Peyer's patch (tissue), 4 donors: ENCODE measurements around the gene RDH13. TPM values are rescaled to one million over a fixed set of nuclear protein-coding genes. Genes with fewer than 3 reads are reported as not detected.

ENCODE experiments used
- DNase-seq, 3 donors: peaks; one replicate each; pipeline ENCODE4 v3.0.0-alpha.2; 2017 to 2019
- H3K27ac ChIP-seq, 4 donors: fragments of 200-600 bp; sonication (generic); one replicate each; pipeline ENCODE4 v1.5.1; 2016 to 2019
- H3K27me3 ChIP-seq, 2 donors: fragments of 200-600 bp; sonication (generic); one replicate each; pipeline ENCODE4 v1.5.1; 2019
- H3K36me3 ChIP-seq, 3 donors: fragments of 200-600 bp; sonication (generic); one replicate each; pipeline ENCODE4 v1.5.1; 2016 to 2019
- H3K4me1 ChIP-seq, 4 donors: fragments of 200-600 bp; sonication (generic); one replicate each; pipeline ENCODE4 v1.5.1; 2016 to 2019
- H3K4me3 ChIP-seq, 4 donors: fragments of 200-600 bp; sonication (generic); 1 replicate in 3 of 4; 2 replicates in 1 of 4; pipeline ENCODE4 v1.5.1; 2016 to 2019; ENCODE audit warnings: mild to moderate bottlenecking in 1 of 4
- H3K9me3 ChIP-seq, 4 donors: fragments of 200-600 bp; sonication (generic); one replicate each; pipeline ENCODE4 v1.5.1; 2016 to 2019; ENCODE audit warnings: mild to moderate bottlenecking in 1 of 4
- CTCF ChIP-seq, 6 experiments: fragments of 450-650 bp in 4 of 6; fragments of 200-600 bp in 2 of 6; sonication (generic) in 1 of 6; IDR thresholded peaks; one replicate each; pipeline ENCODE4 v1.5.1; 2017 to 2019; ENCODE audit warnings: antibody characterized with exemption in 6 of 6, mild to moderate bottlenecking in 3 of 6, moderate library complexity in 1 of 6
- POLR2A ChIP-seq, 2 donors: fragments of 450-650 bp; IDR thresholded peaks; one replicate each; pipeline ENCODE4 v1.5.1; 2017; ENCODE audit warnings: antibody characterized with exemption in 2 of 2, mild to moderate bottlenecking in 2 of 2, moderate library complexity in 2 of 2
- total RNA-seq, 4 donors: library from RNA; depleted of rRNA; stranded (reverse); fragments of >200 nt; gene quantifications; one replicate each; pipeline ENCODE4 v1.1.0, GENCODE V29; 2016

RDH13 gene
- total RNA-seq, 4 donors from 2014 or later = 21.5 to 84.2 (median 49.0) TPM

GRCh38 chr19:55047951-55048350 is 15.0 kb downstream of the RDH13 start:
- no peaks in the 10 kb centered on the region for H3K4me1 ChIP-seq
- H3K27ac ChIP-seq = no peak overlapping the region
- no peak overlapping the region for H3K4me3 ChIP-seq
- TF ChIP-seq CTCF (IDR thresholded peaks at IDR 0.05) = no peak
- TF ChIP-seq POLR2A (IDR thresholded peaks at IDR 0.05) = no peak
- no peaks in the 10 kb centered on the region for H3K27me3 ChIP-seq
- DNase-seq = no peak
- no peaks in the 10 kb centered on the region for H3K9me3 ChIP-seq
- H3K36me3 ChIP-seq = peaks cover 0 to 76% (median 0%) of the 10 kb centered on the region in 3 donors

- peaks cover 0 to 84% (median 0%) of the 10 kb centered on the region in 3 donors for H3K36me3 ChIP-seq
- H3K4me3 ChIP-seq = no peak overlapping the region
Measured at GRCh38 chr19:55046975-55047622, 15.8 kb downstream of the RDH13 start.

GRCh38 chr19:55044771-55045716 is 17.9 kb downstream of the RDH13 start:
- H3K27me3 ChIP-seq = no peaks in the 10 kb centered on the region

More at GRCh38 chr19:55046975-55047622, 15.8 kb downstream of the RDH13 start:
- Histone ChIP-seq H3K27me3 (no peaks in the 10 kb centered on the region), H3K27ac (no peak overlapping the region), H3K4me1 (peaks cover 0 to 6% (median 0%) of the 10 kb centered on the region in 4 donors), H3K9me3 (no peaks in the 10 kb centered on the region)
- DNase-seq = no peak
- TF ChIP-seq CTCF (IDR thresholded peaks at IDR 0.05) (no peak), POLR2A (IDR thresholded peaks at IDR 0.05) (no peak)

GRCh38 chr19:55044286-55044685 is 18.7 kb downstream of the RDH13 start:
- no peak for DNase-seq
- H3K4me3 ChIP-seq = no peak overlapping the region
- TF ChIP-seq CTCF (IDR thresholded peaks at IDR 0.05) = no peak
- no peak for TF ChIP-seq POLR2A (IDR thresholded peaks at IDR 0.05)
- H3K36me3 ChIP-seq = peaks cover 0 to 78% (median 0%) of the 10 kb centered on the region in 3 donors
- no peak overlapping the region for H3K27ac ChIP-seq
- H3K9me3 ChIP-seq = no peaks in the 10 kb centered on the region
- peaks cover 0 to 9% (median 0%) of the 10 kb centered on the region in 4 donors for H3K4me1 ChIP-seq
- H3K27me3 ChIP-seq = no peaks in the 10 kb centered on the region

More at GRCh38 chr19:55044771-55045716, 17.9 kb downstream of the RDH13 start:
- Histone ChIP-seq H3K4me1 (peaks cover 0 to 9% (median 0%) of the 10 kb centered on the region in 4 donors), H3K9me3 (no peaks in the 10 kb centered on the region), H3K4me3 (no peak overlapping the region), H3K36me3 (peaks cover 0 to 82% (median 0%) of the 10 kb centered on the region in 3 donors), H3K27ac (no peak overlapping the region)
- no peak for DNase-seq
- TF ChIP-seq POLR2A (IDR thresholded peaks at IDR 0.05) = no peak
- TF ChIP-seq CTCF (IDR thresholded peaks at IDR 0.05) = no peak

GRCh38 chr19:55042688-55043087 is 20.3 kb downstream of the RDH13 start:
- Histone ChIP-seq H3K4me3 (no peak overlapping the region), H3K4me1 (peaks cover 0 to 9% (median 0%) of the 10 kb centered on the region in 4 donors), H3K36me3 (peaks cover 0 to 62% (median 0%) of the 10 kb centered on the region in 3 donors), H3K27ac (no peak overlapping the region), H3K9me3 (no peaks in the 10 kb centered on the region), H3K27me3 (no peaks in the 10 kb centered on the region)
- TF ChIP-seq CTCF (IDR thresholded peaks at IDR 0.05) = no peak
- TF ChIP-seq POLR2A (IDR thresholded peaks at IDR 0.05) = no peak
- DNase-seq = no peak
